GM18519 (cell line): Measurements from ENCODE around the gene TMEM82.

Experiments used
- ATAC-seq: cut with Tn5 transposase; IDR thresholded peaks from one replicate; pipeline ENCODE4 v1.9.1; 2021; ENCODE audit warnings: mild to moderate bottlenecking, moderate library complexity; ENCODE audit not compliant: unreplicated experiment, low FRiP score

The TMEM82 gene

DNA sequence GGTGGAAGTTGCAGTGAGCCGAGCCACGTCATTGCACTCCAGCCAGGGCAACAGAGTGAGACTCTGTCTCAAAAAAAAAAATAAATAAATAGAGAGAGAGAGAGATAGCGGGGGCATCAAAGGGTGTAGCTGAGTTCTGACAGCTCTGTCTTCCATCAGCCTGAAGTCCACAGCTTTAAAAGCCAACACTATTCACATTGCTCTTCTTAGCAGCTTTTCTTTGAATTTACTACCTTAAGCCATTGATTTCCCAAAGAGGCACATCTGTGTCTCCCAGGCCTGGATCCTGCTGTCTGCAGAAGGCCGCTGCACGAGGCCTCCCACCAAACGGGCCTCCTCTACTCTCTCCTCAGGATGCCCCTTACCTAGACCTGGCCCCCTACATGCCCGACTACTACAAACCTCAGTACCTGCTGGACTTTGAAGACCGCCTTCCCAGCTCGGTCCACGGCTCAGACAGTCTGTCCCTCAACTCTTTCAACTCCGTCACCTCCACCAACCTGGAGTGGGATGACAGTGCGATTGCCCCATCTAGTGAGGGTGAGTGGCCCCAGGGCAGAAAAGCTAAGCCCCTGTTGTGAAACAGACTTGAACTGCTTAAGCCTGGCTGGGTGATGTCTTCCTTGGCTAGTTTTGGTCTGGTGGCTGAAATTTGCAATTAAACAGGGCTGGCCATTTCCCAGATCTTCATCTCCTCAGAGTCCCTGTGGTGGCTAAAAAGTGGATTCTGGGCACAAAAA, 22.7 kb upstream of the TMEM82 start:
- no peak for ATAC-seq

DNA sequence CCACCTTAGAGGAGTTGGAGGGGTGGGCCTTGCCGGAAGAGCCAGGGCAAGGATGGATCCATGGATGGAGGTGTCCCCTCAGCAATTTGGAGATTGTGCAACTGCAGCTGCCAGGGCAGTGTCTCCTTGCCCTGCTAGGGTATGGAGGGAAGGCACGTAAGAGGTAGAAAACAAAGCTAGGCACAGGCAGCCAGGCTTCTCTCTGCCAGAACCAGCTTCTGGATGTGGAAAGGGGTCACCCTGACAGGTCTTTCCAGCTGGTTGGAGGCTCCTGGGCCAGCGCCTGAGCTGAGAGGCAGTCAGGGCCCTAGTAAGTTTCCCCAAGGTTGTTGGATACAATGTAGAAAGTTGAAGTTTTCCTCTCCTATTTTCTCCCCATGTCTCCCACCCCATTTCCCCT, 21.4 kb upstream of the TMEM82 start:
- no peak for ATAC-seq

DNA sequence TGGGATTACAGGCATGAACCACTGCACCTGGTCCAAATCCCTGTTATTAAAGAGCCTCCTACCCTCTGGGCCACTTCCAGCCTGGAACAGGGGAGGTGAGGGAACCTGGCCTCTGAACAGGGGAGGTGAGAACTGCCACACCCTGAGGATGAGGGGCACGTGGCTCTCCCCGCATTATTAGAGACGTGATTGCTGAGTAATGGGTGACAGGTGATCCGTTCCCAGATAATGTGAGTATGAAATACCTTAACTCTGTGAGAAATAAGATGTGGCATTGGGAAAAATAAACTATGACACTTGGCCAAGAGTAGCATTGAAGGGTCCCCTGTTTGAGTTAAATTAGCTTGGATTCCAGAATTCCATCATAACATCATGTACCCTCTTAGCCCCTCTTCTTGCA, 19.9 kb upstream of the TMEM82 start:
- no peak for ATAC-seq

DNA sequence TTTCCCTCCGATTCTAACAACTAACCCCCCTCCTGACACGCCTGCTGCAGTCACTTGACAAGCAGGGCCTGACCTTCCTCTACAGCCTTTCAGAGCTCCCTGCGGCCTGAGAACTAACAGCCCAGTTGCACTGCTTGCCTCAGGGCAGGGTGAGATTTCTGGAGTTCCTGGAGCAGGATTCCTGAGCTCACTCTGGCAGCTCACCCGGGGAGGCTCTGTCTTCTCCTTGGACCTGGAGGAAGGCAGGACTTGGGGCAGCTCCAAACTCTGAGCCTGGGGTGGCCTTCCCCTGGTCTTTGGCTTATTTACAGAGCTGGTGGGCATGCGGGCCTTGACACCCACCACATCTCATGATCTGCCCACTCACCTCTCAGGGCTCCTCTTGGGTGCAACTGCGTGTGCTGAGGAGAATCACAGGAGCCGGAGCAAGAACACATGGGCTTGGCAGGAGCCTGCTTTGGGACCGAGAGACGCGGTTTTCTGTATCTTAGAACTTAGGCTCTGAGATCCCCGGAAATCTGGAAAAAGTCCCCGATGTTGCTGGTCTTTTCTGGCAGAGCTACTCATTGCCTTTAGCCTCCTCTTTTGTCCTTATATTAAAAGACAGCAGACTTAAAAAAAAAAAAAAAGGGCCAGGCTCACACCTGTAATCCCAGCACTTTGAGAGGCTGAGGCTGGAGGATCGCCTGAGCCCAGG, 19.3 kb upstream of the TMEM82 start:
- ATAC-seq: no peak

DNA sequence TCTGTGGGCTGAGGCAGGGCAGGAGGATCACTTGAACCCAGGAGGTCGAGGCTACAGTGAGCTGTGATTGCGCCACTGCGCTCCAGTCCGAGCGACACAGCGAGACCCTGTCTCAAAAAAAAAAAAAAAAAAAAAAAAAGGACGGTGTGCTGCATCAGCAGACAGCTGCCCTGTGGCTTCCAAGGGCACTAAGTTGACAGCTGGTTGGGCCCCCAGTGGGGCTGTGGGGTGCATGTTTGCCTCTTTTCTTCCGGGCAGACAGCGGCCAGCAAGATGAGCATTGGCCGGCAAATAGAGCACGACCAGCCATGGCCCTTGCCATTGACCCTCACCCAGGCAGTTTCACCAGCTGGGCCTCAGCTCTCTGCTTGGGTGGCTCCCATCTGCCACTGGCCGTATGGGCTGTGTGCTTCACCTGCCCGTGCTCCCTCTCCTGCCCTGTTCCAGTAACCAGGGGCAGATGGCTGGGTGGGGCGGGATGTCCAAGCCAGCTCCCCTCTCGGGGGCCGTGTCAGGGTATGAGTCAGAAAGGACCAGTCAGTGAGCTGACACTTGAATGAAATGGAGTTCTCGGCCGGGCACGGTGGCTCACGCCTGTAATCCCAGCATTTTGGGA, 18.6 kb upstream of the TMEM82 start:
- no peak for ATAC-seq

DNA sequence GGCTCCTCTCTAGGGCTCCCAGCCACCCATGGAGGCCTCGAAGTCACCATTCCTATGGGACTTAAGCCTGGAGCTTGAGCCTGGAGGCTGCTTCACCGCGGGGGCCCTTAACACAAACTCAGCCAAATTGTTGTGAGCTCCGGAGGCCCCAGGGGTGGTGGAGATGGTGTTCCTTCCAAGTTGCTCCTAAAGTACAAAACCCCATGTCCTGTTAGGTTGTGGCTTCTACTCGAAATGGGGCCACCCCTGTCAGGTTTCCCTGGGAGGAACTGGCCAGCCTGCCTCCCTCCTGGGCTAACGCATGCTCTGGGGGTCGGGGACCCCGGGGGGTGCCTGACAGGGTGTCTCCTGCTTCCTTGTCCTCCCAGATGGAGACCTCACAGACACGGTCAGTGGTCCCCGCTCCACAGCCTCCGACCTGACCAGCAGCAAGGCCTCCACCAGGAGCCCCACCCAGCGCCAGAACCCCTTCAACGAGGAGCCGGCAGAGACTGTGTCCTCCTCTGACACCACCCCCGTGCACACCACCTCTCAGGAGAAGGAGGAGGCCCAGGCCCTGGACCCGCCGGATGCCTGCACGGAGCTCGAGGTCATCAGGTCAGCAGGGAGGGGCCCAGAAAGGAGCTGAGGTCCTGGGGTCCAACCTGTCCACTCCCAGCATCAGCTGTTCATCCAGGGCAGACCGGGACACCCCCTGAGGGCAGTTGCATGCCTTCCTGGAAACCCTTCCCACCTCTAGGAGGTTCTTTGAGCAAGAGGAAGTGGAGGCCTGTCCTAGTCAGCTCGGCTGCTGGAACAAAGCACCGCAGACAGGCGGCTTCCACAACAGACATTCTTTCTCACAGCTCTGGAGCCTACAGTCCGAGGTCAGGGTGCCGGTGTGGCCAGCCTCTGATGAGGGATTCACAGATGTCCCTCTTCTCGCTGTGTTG, 17.1 kb upstream of the TMEM82 start:
- no peak for ATAC-seq

DNA sequence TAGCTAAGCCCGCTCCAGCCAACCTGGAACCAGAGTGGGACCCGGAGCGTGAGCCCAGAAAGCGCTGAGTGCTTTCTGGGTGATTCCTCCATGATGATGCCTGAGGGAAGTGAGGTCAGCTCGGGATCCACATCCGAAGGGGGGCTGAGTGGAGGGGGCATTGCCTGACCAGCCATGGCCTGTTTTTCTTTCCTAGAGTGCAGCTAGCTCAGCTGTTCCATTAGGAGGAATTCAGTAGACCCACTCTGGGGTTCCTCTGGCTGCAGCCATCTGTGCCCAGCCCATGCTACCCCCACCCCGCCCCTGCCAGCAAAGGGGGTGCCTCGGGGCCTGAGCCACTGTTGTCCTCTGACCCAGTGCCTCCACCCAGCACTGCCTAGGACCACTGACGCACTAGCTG, 15.8 kb upstream of the TMEM82 start:
- no peak for ATAC-seq

DNA sequence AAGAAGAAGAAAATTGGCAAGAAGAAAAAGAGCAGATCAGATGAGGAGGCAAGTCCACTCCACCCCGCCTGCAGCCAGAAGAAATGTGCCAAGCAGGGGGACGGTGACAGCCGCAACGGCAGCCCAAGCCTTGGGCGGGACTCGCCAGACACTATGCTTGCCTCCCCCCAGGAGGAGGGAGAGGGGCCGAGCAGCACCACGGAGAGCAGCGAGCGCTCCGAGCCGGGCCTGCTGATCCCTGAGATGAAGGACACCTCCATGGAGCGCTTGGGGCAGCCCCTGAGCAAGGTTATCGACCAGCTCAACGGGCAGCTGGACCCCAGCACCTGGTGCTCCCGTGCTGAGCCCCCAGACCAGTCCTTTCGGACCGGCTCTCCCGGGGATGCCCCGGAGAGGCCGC, 15.3 kb upstream of the TMEM82 start:
- no peak for ATAC-seq

DNA sequence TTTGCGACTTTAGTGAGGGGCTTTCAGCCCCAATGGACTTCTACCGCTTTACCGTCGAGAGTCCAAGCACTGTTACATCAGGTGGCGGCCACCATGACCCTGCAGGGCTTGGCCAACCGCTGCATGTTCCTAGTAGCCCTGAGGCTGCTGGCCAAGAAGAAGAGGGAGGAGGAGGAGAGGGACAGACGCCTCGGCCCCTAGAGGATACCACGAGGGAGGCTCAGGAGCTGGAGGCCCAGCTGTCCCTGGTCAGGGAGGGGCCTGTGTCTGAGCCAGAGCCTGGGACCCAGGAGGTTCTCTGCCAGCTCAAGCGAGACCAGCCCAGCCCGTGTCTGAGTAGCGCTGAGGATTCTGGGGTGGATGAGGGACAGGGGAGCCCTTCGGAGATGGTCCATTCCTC, 14.9 kb upstream of the TMEM82 start:
- ATAC-seq: no peak

DNA sequence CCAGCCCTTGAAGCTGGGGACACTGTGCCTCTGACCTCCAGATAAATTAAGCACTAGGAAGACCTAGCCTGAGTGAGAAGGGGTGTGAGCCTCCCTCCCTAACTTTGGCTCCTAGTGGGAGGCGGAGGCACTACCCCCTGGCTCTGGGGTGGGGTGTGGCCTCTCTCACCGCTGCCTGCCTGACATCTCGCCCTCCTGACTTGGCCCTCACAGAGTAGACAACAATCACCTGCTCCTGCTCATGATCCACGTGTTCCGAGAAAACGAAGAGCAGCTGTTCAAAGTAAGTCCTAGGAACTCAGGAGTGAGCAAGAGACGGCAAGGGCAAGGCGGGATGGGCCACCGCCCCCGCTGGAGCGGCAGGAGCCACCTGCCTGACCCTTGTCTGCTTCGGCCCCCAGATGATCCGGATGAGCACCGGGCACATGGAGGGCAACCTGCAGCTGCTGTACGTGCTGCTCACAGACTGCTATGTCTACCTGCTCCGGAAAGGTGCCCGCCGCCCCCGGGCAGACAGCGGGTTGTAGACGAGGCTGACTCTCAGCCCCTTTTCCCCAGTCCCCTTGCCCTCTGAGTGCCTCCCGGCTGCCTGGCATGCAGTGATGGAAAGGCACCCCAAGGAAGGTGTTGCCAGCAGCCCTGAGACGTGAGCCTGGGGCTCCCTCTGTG, 14.3 kb upstream of the TMEM82 start:
- ATAC-seq: no peak

DNA sequence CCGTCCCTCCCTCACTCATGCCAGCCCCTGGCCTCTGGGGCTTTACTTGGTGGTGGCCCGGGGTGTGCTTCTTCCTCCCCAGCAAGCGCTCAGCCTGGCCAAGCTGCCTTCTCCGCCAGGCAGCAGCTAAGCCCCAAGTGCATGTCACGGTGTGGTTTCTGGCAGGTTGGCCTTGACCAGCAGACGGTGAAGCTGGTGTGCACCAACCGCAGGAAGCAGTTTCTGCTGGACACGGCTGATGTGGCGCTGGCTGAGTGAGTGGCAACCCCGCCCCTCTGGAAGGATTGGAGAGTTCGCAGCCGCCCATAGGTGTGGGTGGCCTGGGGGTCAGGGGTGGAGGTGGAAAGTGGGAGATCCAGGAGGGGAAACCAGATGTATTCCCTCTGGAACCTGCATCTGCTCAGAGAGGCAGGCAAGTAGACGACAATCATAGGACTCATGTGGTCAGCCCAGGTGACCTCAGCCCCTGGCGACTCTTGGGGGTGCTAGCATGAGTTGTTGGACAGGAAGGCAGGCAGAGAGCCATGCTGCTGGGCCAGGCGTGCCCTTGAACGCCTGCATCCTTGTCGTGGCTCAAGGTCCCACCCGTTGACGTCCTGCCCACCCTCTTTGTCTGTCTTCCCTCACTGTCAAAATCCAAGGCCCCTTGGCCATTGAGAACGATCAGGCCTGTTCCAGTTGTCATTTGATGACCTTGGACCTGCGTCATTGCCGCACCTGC, 13.2 kb upstream of the TMEM82 start:
- no peak for ATAC-seq

DNA sequence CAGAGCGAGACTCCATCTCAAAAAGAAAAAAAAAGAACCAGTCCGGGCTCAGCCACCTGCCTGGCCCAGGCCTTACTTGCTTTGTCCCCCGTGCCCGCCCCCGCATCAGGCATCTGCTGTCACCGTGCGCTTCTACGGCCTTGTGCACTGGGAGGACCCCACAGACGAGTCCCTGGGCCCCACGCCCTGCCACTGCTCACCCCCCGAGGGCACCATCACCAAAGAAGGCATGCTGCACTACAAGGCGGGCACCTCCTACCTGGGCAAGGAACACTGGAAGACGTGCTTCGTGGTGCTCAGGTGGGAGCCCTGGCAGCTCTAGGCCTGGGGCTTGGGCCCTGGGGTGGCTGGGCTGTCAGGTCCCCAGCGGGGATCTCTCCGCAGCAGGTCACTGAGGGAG, 11.9 kb upstream of the TMEM82 start:
- ATAC-seq: no peak

DNA sequence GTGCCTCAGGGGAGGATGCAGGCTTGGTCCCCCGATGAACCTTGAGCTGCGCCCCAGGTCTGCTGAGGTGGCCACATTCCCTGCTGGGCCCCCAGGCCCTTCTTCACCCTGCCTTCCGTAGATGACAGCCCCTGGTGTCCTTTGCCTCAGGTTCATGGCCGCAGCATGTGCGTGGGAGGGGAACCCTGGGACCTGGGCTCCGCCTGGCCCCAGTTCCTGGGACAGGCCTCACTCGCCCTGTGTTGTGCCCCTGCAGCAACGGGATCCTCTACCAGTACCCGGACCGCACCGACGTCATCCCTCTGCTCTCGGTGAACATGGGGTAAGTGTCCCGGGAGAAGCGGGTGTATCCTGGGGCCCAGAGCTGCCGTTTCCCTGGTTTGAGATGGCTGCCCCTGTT, 11.4 kb upstream of the TMEM82 start:
- ATAC-seq: no peak

DNA sequence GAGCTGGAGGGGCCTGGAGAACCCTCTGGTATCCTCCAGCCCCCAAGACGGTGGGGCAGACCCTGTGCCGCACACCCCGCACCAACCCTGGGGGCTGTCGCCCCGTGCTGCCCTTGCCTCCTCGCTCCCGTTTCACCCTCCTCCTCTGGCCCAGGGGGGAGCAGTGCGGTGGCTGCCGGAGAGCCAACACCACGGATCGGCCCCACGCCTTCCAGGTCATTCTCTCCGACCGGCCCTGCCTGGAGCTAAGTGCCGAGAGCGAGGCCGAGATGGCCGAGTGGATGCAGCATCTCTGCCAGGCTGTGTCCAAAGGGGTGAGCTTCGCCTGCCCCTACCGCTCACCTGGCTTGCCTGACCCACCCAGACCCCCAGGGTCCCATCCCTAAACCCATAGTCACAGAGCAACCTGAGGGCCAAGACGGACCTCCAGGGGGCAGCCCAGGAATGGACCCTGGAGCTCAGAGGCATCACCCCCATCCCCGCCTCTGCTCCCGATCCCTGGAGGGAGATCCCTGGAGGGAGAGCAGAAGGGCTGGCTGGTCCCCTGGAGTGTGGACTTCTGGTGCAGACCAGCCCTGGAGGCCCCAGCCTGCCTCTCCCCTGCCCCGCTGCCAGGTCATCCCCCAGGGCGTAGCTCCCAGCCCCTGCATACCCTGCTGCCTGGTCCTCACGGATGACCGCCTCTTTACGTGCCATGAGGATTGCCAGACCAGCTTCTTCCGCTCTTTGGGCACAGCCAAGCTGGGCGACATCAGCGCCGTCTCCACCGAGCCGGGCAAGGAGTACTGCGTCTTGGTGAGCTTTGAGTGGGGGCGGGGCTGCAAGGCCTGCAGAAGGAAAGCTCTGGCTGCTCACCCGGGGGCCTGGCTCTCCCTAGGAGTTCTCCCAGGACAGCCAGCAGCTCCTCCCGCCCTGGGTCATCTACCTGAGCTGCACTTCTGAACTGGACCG, 10.3 kb upstream of the TMEM82 start:
- ATAC-seq: no peak

DNA sequence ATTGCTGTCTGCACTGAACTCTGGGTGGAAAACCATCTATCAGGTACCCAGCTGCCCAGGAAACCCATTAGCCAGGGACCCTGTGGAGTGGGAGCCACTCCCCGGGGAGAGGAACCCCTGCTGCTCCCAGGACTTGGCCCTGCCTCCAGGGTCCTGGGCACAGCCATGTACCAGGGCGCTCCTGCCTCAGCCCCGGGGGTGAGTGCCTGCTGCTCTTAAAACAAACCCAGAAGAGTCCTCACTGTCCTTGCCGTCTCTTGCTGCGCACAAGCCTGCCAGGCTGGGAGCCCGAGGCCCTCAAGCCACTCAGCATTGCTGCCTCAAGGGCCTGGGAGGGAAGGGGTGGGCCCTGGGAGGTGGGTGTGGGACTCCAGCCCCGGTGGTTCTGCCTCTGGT, 9.6 kb upstream of the TMEM82 start:
- no peak for ATAC-seq

DNA sequence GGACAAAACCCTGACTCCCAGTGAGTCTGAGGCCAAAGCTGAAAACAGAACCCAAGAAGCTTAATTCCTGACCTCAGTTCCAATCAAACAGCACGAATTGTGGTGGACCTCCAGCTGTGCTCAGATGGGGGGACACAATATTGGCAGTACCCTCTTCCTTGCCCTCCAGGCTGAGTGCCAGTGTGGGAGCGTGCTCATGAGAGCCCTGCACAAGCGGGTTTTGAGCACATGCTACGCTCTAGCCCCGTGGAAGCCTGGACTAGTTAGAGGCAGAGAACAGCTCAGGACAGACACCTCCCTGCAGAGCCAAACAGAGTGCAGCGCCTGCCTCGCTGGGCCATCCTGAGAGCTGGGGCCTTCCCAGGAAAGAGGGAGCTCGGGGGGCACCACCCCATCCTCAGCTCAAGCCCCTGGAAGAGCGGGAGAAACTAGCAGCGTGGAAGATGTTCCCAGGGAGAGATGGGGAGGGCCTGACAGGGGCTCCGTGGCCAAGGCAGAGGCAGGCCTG, 9.0 kb upstream of the TMEM82 start:
- no peak for ATAC-seq

DNA sequence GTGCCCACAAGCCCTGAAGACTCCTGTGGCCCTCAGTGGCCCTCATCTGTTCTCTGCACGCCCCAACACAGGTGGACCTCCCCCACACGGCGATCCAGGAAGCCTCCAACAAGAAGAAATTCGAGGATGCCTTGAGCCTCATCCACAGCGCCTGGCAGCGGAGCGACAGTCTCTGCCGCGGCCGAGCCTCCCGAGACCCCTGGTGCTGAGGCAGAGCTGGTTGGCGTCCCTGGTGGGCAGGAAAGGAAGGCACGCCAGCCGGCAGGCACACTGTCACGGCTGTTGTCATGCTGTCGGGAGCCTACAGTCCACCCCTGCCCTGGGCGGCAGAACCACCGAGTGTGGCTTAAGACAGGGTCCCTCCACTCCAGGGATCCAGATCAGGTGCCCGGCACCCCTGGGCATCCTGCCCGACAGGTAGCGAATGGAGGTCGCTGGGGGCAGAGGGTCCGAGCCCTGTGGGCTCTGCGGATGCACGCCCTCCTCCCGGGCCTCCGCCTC, 8.5 kb upstream of the TMEM82 start:
- no peak for ATAC-seq

DNA sequence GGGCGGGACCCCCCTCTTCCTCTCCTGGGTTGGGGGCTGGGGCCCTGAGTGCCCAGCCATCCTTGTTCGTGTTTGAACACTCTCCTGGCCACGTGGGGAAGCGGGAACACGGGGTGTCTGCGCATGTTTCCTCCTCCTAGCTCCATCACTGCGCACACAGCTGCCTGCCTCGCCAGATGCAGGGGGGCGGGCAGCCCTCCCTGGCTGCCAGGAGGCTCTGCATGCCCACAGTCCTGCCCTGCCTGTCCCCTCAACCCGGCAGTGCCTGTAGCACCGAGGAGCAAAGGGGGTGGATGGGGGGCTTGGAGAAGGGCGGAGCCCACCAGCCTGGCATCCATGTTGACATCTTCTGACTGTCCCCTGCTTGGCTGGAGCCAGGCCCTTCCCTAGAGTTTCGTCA, 8.0 kb upstream of the TMEM82 start:
- no peak for ATAC-seq
